GM23338 (cell line): ENCODE data around the gene CGB1. TPM values are rescaled to one million over a fixed set of nuclear protein-coding genes. Genes with fewer than 3 reads are reported as not detected.

Experiments used
- ATAC-seq: fragments of 200-7000 bp; cut with Tn5 transposase; 3 replicates; pipeline ENCODE4 v1.9.1; 2020
- DNase-seq: peaks from one replicate; pipeline ENCODE4 v3.0.0-alpha.2; 2015; ENCODE audit warnings: low spot score
- H2AFZ ChIP-seq: fragments of 200-600 bp; sonication (generic); 2 replicates; pipeline ENCODE4 v1.8.0; 2016; ENCODE audit warnings: antibody characterized with exemption, mild to moderate bottlenecking, moderate library complexity
- H3F3A ChIP-seq: fragments of 200-600 bp; sonication (generic); replicated peaks from 2 replicates; pipeline ENCODE4 v1.8.0; 2017; ENCODE audit warnings: antibody characterized with exemption, mixed run types, low read depth
- H3K27ac ChIP-seq: fragments of 200-600 bp; sonication (generic); 2 replicates; pipeline ENCODE4 v1.6.1; 2016; ENCODE audit warnings: low read depth
- H3K27me3 ChIP-seq: fragments of 200-600 bp; sonication (generic); 2 replicates; pipeline ENCODE4 v1.8.0; 2016; ENCODE audit warnings: mild to moderate bottlenecking, mixed run types, moderate library complexity; ENCODE audit not compliant: insufficient read depth
- H3K36me3 ChIP-seq: fragments of 200-600 bp; sonication (generic); 2 replicates; pipeline ENCODE4 v1.8.0; 2016; ENCODE audit warnings: mild to moderate bottlenecking; ENCODE audit not compliant: insufficient read depth
- H3K4me1 ChIP-seq: fragments of 200-600 bp; sonication (generic); 2 replicates; pipeline ENCODE4 v1.8.0; 2016; ENCODE audit warnings: mild to moderate bottlenecking, moderate library complexity; ENCODE audit not compliant: insufficient read depth
- H3K4me2 ChIP-seq: fragments of 200-600 bp; sonication (generic); 2 replicates; pipeline ENCODE4 v1.7.1; 2017; ENCODE audit warnings: mixed run types
- H3K4me3 ChIP-seq: fragments of 200-600 bp; sonication (generic); 2 replicates; pipeline ENCODE4 v1.6.1; 2016; ENCODE audit warnings: mixed run types
- H3K79me2 ChIP-seq: fragments of 200-600 bp; sonication (generic); replicated peaks from 2 replicates; pipeline ENCODE4 v1.8.0; 2017; ENCODE audit warnings: mild to moderate bottlenecking; ENCODE audit not compliant: insufficient read depth
- H3K9me2 ChIP-seq: fragments of 200-600 bp; sonication (generic); 2 replicates; pipeline ENCODE4 v1.8.0; 2017; ENCODE audit not compliant: insufficient read depth
- H4K20me1 ChIP-seq: fragments of 200-600 bp; sonication (generic); replicated peaks from 2 replicates; pipeline ENCODE4 v1.8.0; 2017; ENCODE audit warnings: mild to moderate bottlenecking; ENCODE audit not compliant: insufficient read depth
- H3K27ac Mint-ChIP-seq: 2 replicates; pipeline ENCODE4 v1.8.0; 2020; ENCODE audit warnings: inconsistent platforms, mild to moderate bottlenecking, moderate library complexity, mixed read lengths
- H3K27me3 Mint-ChIP-seq: 3 replicates; pipeline ENCODE4 v1.8.0; 2022; ENCODE audit warnings: low read depth, mild to moderate bottlenecking, moderate library complexity, mixed read lengths, inconsistent platforms; ENCODE audit not compliant: insufficient read depth, poor library complexity
- H3K36me3 Mint-ChIP-seq: 3 replicates; pipeline ENCODE4 v1.8.0; 2021; ENCODE audit warnings: low read depth, mild to moderate bottlenecking, inconsistent platforms, moderate library complexity, mixed read lengths
- H3K4me1 Mint-ChIP-seq: 3 replicates; pipeline ENCODE4 v1.8.0; 2020; ENCODE audit warnings: mild to moderate bottlenecking, inconsistent platforms, mixed read lengths
- H3K4me3 Mint-ChIP-seq: 3 replicates; pipeline ENCODE4 v1.8.0; 2021; ENCODE audit warnings: moderate library complexity, mild to moderate bottlenecking, inconsistent platforms, mixed read lengths
- H3K9me3 Mint-ChIP-seq: 3 replicates; pipeline ENCODE4 v1.8.0; 2020; ENCODE audit warnings: moderate library complexity, mild to moderate bottlenecking, inconsistent platforms, mixed read lengths
- CREB1 ChIP-seq: fragments of 250-450 bp; sonication (Bioruptor Pico); IDR thresholded peaks from 2 replicates; pipeline ENCODE4 v1.5.0; 2020; ENCODE audit warnings: low read depth, mild to moderate bottlenecking, moderate library complexity
- EZH2 ChIP-seq: fragments of 200-600 bp; sonication (generic); IDR thresholded peaks from one replicate; pipeline ENCODE4 v1.8.0; 2017; ENCODE audit warnings: antibody characterized with exemption, mild to moderate bottlenecking, low read depth; ENCODE audit not compliant: unreplicated experiment
- EZH2phosphoT487 ChIP-seq: fragments of 200-600 bp; sonication (generic); IDR thresholded peaks from one replicate; pipeline ENCODE4 v1.8.1; 2018; ENCODE audit warnings: antibody characterized with exemption; ENCODE audit not compliant: unreplicated experiment
- JUNB ChIP-seq: IDR thresholded peaks from one replicate; pipeline ENCODE4 v1.6.1; 2016; ENCODE audit warnings: antibody characterized with exemption; ENCODE audit not compliant: unreplicated experiment
- NANOG ChIP-seq: IDR thresholded peaks from 2 replicates; pipeline ENCODE4 v1.6.1; 2016; ENCODE audit warnings: antibody characterized with exemption, borderline replicate concordance
- POLR2AphosphoS5 ChIP-seq: IDR thresholded peaks from 2 replicates; pipeline ENCODE4 v1.6.1; 2016; ENCODE audit warnings: antibody characterized with exemption, low read depth
- STAT1 ChIP-seq: IDR thresholded peaks from one replicate; pipeline ENCODE4 v1.6.1; 2016; ENCODE audit warnings: antibody characterized with exemption; ENCODE audit not compliant: unreplicated experiment
- ZNF114 ChIP-seq: fragments of 250-450 bp; sonication (Bioruptor Pico); IDR thresholded peaks from 2 replicates; pipeline ENCODE4 v1.5.0; 2020; ENCODE audit warnings: mild to moderate bottlenecking, moderate library complexity
- ZNF331 ChIP-seq: fragments of 250-450 bp; sonication (Bioruptor Pico); IDR thresholded peaks from 2 replicates; pipeline ENCODE4 v1.5.0; 2020; ENCODE audit warnings: low read depth, mild to moderate bottlenecking, moderate library complexity
- ZNF462 ChIP-seq: fragments of 250-450 bp; sonication (Bioruptor Pico); IDR thresholded peaks from 2 replicates; pipeline ENCODE4 v1.5.0; 2020; ENCODE audit warnings: mild to moderate bottlenecking, moderate library complexity
- polyA plus RNA-seq: library from polyadenylated mRNA; unstranded; fragments of >200 nt; fragmentation: Nextera tagmentation; extraction: Ambion mirVana; gene quantifications from 2 replicates; pipeline ENCODE4 v1.2.1, GENCODE V29; 2016
- total RNA-seq: library from RNA; depleted of rRNA; stranded (reverse); fragments of >200 nt; shearing (Covaris generic); gene quantifications from 2 replicates; pipeline ENCODE4 v1.2.3, GENCODE V29; 2014
- TF ChIP-seq, protein P1 (sequence below): IDR thresholded peaks from one replicate; pipeline ENCODE4 v1.6.1; 2018; ENCODE audit warnings: antibody characterized with exemption; ENCODE audit not compliant: unreplicated experiment
- TF ChIP-seq, protein P2 (sequence below): IDR thresholded peaks from 2 replicates; pipeline ENCODE4 v1.6.1; 2016; ENCODE audit warnings: antibody characterized with exemption
- TF ChIP-seq, protein P3 (sequence below), 2 experiments: fragments of 200-600 bp in 1 of 2; sonication (generic) in 1 of 2; conservative IDR thresholded peaks; 2 replicates each; pipeline versions ENCODE4 v1.5.1 to v1.6.1; 2016 to 2017; ENCODE audit warnings: antibody characterized with exemption in 2 of 2, low read depth in 2 of 2, mild to moderate bottlenecking in 2 of 2, moderate library complexity in 1 of 2

The CGB1 gene
- total and polyA plus RNA-seq, 2 experiments from 2014 or later = 0.52 TPM; not detected in 1

DNA sequence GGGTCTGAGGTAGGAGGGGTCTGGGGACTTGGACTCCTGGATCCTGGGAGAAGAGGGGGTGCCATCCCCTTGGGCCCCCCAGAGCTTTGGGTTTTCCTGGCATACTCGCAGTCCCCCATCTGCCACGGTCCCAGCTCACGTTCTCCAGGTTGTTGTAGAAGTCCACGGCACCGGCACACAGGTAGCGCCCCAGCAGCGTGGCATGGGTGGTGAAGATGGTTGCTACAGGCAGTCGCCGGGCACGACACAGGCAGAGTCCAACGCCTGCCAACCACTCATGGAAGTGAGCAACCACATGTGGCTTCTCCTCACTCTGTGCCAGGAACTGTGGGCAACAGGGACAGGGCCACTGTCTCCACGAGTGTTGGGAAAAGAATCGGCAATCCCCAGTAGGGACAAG lies 51.0 kb downstream of the CGB1 start:
- TF ChIP-seq, protein P1, sequence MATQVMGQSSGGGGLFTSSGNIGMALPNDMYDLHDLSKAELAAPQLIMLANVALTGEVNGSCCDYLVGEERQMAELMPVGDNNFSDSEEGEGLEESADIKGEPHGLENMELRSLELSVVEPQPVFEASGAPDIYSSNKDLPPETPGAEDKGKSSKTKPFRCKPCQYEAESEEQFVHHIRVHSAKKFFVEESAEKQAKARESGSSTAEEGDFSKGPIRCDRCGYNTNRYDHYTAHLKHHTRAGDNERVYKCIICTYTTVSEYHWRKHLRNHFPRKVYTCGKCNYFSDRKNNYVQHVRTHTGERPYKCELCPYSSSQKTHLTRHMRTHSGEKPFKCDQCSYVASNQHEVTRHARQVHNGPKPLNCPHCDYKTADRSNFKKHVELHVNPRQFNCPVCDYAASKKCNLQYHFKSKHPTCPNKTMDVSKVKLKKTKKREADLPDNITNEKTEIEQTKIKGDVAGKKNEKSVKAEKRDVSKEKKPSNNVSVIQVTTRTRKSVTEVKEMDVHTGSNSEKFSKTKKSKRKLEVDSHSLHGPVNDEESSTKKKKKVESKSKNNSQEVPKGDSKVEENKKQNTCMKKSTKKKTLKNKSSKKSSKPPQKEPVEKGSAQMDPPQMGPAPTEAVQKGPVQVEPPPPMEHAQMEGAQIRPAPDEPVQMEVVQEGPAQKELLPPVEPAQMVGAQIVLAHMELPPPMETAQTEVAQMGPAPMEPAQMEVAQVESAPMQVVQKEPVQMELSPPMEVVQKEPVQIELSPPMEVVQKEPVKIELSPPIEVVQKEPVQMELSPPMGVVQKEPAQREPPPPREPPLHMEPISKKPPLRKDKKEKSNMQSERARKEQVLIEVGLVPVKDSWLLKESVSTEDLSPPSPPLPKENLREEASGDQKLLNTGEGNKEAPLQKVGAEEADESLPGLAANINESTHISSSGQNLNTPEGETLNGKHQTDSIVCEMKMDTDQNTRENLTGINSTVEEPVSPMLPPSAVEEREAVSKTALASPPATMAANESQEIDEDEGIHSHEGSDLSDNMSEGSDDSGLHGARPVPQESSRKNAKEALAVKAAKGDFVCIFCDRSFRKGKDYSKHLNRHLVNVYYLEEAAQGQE = no peak
- TF ChIP-seq ZNF331 (no peak), ZNF462 (CRISPR knock-in tag) (no peak), EZH2 (no peak), JUNB (no peak), STAT1 (no peak), EZH2phosphoT487 (no peak), POLR2AphosphoS5 (no peak), CREB1 (CRISPR knock-in tag) (no peak), ZNF114 (CRISPR knock-in tag) (no peak), NANOG (no peak)
- TF ChIP-seq, protein P2, sequence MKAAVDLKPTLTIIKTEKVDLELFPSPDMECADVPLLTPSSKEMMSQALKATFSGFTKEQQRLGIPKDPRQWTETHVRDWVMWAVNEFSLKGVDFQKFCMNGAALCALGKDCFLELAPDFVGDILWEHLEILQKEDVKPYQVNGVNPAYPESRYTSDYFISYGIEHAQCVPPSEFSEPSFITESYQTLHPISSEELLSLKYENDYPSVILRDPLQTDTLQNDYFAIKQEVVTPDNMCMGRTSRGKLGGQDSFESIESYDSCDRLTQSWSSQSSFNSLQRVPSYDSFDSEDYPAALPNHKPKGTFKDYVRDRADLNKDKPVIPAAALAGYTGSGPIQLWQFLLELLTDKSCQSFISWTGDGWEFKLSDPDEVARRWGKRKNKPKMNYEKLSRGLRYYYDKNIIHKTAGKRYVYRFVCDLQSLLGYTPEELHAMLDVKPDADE = no peak
- TF ChIP-seq, protein P3, sequence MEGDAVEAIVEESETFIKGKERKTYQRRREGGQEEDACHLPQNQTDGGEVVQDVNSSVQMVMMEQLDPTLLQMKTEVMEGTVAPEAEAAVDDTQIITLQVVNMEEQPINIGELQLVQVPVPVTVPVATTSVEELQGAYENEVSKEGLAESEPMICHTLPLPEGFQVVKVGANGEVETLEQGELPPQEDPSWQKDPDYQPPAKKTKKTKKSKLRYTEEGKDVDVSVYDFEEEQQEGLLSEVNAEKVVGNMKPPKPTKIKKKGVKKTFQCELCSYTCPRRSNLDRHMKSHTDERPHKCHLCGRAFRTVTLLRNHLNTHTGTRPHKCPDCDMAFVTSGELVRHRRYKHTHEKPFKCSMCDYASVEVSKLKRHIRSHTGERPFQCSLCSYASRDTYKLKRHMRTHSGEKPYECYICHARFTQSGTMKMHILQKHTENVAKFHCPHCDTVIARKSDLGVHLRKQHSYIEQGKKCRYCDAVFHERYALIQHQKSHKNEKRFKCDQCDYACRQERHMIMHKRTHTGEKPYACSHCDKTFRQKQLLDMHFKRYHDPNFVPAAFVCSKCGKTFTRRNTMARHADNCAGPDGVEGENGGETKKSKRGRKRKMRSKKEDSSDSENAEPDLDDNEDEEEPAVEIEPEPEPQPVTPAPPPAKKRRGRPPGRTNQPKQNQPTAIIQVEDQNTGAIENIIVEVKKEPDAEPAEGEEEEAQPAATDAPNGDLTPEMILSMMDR (conservative IDR thresholded peaks at IDR 0.05; ENCODE audit: low read depth in 2 of 2) = no peak
- DNase-seq = no peak
- no peak overlapping the region for H3K27ac Mint-ChIP-seq
- H3K27me3 ChIP-seq = no peaks in the 10 kb centered on the region
- peaks cover 13% of the 10 kb centered on the region for H4K20me1 ChIP-seq
- no peaks in the 10 kb centered on the region for H3K9me2 ChIP-seq
- H3K4me1 Mint-ChIP-seq = 0 out of 3 replicates have a peak, but pooled peaks cover 4% of the 10 kb centered on the region
- H3K27me3 Mint-ChIP-seq = peaks cover 2% of the 10 kb centered on the region
- H3K36me3 ChIP-seq = peaks cover 6% of the 10 kb centered on the region
- H3K4me2 ChIP-seq = no peak overlapping the region
- no peaks in the 10 kb centered on the region for H3K9me3 Mint-ChIP-seq
- no peaks in the 10 kb centered on the region; the same call in 1 of the 2 replicates for H3K79me2 ChIP-seq
- H3K4me3 Mint-ChIP-seq = no peak overlapping the region
- H3K4me3 ChIP-seq = no peak overlapping the region
- no peaks in the 10 kb centered on the region for H3K4me1 ChIP-seq
- no peak overlapping the region for H3K27ac ChIP-seq
- H3K36me3 Mint-ChIP-seq = peaks cover 69% of the 10 kb centered on the region
- ATAC-seq = no peak
- H2AFZ ChIP-seq = no peak overlapping the region
- H3F3A ChIP-seq = 0 out of 2 replicates have a peak, but pooled peaks cover 7% of the 10 kb centered on the region
